Measurements from ENCODE around the gene RASAL2. TPM values are rescaled to one million over a fixed set of nuclear protein-coding genes. Genes with fewer than 3 reads are reported as not detected.

The RASAL2 gene
- total and polyA plus RNA-seq, 2 of the 4 experiments (the other 2 are of a cell fraction), result 13.1 to 20.6 TPM

- Histone ChIP-seq H3K79me1 (ENCODE audit: low read depth in 1 of 2, low read length in 2 of 2) (peaks cover 2 to 11% of the 10 kb centered on the region in 2 experiments; a peak in 3 of 4 replicates), H3K4me3 (ENCODE audit: insufficient read depth, low read depth, low read length) (0 out of 2 replicates have a peak overlapping the region, but pooled peaks have one; percentile 2), H2BK20ac (ENCODE audit: low read depth, low read length) (no peak overlapping the region), H3K4me1 (ENCODE audit: control insufficient read depth, insufficient read depth, low read length) (peaks cover 5% of the 10 kb centered on the region), H2BK15ac (ENCODE audit: low read depth, low read length) (no peak overlapping the region), H2AK9ac (replicated peaks; ENCODE audit: low read depth, low read length, poor library complexity) (no peak overlapping the region), H4K8ac (ENCODE audit: low read depth in 2 of 2, low read length in 2 of 2) (no peak overlapping the region), H3K9me3 (ENCODE audit: control insufficient read depth, insufficient read depth, low read length) (no peaks in the 10 kb centered on the region), H3K27me3 (ENCODE audit: control insufficient read depth, insufficient read depth, low read length) (no peaks in the 10 kb centered on the region), H3K9me1 (ENCODE audit: insufficient read depth, low read length) (peaks cover 4% of the 10 kb centered on the region), H3K14ac (replicated peaks; ENCODE audit: low read depth, low read length) (peak overlapping the region; percentile 85; the same call in 1 of the 2 replicates), H3K9ac (ENCODE audit: low read depth, low read length) (0 out of 2 replicates have a peak overlapping the region, but pooled peaks have one; percentile 16), H2BK120ac (ENCODE audit: low read depth, low read length) (no peak overlapping the region), H3K4ac (ENCODE audit: low read depth, low read length) (no peak overlapping the region), H3K36me3 (ENCODE audit: control insufficient read depth, insufficient read depth, low read length) (no peaks in the 10 kb centered on the region), H3K4me2 (ENCODE audit: low read depth, low read length) (peak overlapping the region; percentile 83), H4K20me1 (ENCODE audit: insufficient read depth, low read length) (no peaks in the 10 kb centered on the region), H2AK5ac (ENCODE audit: low read depth, low read length) (no peak overlapping the region; the same call in 1 of the 2 replicates), H3K18ac (ENCODE audit: low read depth, low read length) (peak overlapping the region; percentile 6; the same call in 1 of the 2 replicates), H3K56ac (ENCODE audit: extremely low read depth, insufficient read depth, low read length) (no peak overlapping the region), H3K23ac (ENCODE audit: low read depth, low read length) (no peak overlapping the region; the same call in none of the 2 replicates), H2AFZ (replicated peaks; ENCODE audit: low read length, poor library complexity) (no peak overlapping the region), H3K27ac (ENCODE audit: insufficient read depth, low read length) (peak overlapping the region; percentile 15; the same call in 1 of the 2 replicates), H4K91ac (ENCODE audit: insufficient read depth, low read depth, low read length) (no peak overlapping the region), H2BK5ac (ENCODE audit: low read depth, low read length, poor library complexity, severe bottlenecking) (peak overlapping the region; percentile 29), H4K5ac (ENCODE audit: low read depth, low read length) (no peak overlapping the region)
- in situ Hi-C loops (cut with MboI; ENCODE audit: low sequenced_read_pairs), result no loop called here
- CTCF ChIA-PET, result interaction anchor here (0.6 kb wide), 1 partner anchor 46 kb away, joined by 3 read pairs; no protein-coding TSS in a partner anchor
- dilution Hi-C loops (cut with HindIII; ENCODE audit: low sequenced_read_pairs, unreplicated experiment), result no loop called here
- intact Hi-C loops (cut with micrococcal nuclease), result no loop called here
- no TSS peak for BruUV-seq (replicated peaks)
- POLR2A ChIA-PET (ENCODE audit: unreplicated experiment), result no interaction called here
- ATAC-seq (ENCODE audit: low read depth), result peak; percentile 85
- WGBS, 2 experiments (ENCODE audit: extremely low coverage in 2 of 2, insufficient read length in 1 of 2), result 10% methylated on average over 4 of the region's 6 CpGs; no CpG with 5 or more reads in 1 of the 2 experiments
- peak; percentile 70 for DNase-seq
- no peak for TF ChIP-seq USF2 (IDR thresholded peaks at IDR 0.05; ENCODE audit: low read depth, low read length)
- TF ChIP-seq CHD1 (IDR thresholded peaks at IDR 0.05; ENCODE audit: low read depth, low read length), result no peak
- no peak for TF ChIP-seq CEBPB (IDR thresholded peaks at IDR 0.05; ENCODE audit: low read depth, low read length)
- no peak for TF ChIP-seq CTCF (conservative IDR thresholded peaks at IDR 0.05; ENCODE audit: low read depth, low read length)
- TF ChIP-seq SMC3 (IDR thresholded peaks at IDR 0.05; ENCODE audit: low read depth, low read length), result no peak
- TF ChIP-seq MXI1 (IDR thresholded peaks at IDR 0.05; ENCODE audit: borderline replicate concordance, low read depth, low read length), result no peak
- TF ChIP-seq RAD21 (IDR thresholded peaks at IDR 0.05; ENCODE audit: low read length), result no peak
These were observed 294.7 kb downstream of the RASAL2 start for GRCh38 chr1:178388418-178389145.
